HG03103 (cell line): ENCODE results near the gene DLG2.
"Not testable (repeated sequence)": the region's sequence is repeated elsewhere in the genome, so short reads cannot be mapped to it uniquely, and the experiment has no call there.

Experiments used
- ATAC-seq: cut with Tn5 transposase; IDR thresholded peaks from one replicate; pipeline ENCODE4 v1.9.1; 2021; ENCODE audit warnings: low read depth; ENCODE audit not compliant: unreplicated experiment

DLG2 gene

DNA sequence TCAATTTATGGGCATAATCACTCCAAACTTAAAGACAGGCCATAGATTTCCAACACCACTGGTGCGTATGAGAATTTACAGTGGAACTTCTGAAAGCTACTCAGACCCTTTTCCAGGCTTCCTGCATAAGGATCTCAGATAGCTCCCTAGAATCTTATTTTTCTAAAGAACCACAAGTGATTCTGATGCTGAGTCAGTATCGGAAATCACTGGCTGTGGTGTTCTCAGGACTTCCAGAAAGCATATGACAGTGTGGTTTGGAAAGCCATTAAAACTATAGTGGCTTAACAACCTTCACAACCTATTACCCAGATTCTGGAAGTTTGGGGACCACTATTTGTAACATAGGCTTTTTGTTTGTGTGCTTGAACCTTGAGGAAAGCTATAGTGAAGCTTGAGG is 756.0 kb downstream of the DLG2 start:
- ATAC-seq = no peak

DNA sequence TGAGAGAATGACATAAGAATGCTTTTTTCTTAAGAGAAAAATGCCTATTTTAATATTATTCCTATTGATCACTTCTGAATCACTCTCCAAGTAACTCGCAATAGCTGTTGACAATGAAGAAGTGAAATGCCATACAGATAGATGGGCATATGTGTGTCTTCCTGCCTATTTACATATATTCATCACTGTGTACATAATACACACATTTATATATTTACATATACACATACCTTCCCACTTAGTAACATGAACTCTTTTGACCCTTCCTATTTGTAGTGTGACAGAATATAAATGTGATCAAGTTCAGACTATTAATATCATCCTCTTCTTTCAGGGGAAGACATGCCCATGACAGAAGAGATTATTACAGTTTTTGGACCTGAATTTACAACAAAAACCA is 756.7 kb downstream of the DLG2 start:
- ATAC-seq = no peak

DNA sequence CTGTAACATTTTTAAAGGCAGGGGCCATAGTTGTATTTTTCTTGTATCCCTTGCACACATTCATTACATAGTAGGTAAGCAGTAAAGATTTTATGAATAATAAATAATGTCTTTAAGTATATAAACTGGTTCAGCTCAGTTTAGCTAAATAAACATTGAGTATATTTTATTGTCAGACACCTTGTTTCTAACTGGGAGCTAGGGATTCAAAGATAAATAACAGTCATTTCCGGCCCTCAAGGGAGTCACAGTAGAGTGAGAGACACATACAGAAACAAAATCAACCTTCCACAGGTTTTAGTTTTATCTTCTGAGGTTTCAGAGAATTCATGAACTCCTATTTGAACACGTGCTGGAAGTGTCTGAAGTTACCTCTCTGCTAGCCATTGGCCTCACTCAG is 760.2 kb downstream of the DLG2 start:
- ATAC-seq = no peak

DNA sequence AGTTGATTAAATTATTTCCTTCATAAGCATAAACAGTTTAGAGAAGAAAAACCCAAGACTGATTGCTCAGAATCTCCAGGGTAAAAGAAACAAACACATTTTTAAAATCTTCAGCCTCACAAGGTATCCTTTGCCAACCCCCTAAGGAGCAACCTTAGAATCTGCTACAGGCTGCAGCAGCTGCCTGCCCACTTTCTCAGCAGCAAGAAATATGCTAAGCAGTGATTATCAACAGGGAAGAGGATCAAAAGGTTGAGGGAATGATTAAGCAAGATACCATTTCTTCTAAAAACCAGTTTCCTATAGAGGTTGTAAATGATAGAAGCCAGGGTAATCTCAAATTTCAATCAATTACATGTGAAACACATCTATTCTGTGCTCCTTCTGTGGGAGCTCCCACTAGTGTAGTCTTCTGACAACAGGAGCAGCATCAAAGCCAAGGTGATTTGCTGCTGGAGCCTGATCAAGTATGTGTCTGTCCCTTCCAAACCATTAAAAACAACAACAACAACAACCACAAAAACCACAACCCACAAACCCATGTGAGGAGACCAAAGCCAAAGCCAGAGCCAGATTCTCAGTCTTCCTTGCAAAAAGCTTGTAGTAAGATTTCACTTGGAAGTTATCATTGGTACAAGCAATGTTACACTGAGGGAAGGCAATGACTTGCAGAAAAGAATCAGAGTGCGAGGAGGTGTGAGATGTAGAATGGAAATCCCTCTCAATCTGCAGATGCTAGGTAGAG is 761.2 kb downstream of the DLG2 start:
- no peak for ATAC-seq

DNA sequence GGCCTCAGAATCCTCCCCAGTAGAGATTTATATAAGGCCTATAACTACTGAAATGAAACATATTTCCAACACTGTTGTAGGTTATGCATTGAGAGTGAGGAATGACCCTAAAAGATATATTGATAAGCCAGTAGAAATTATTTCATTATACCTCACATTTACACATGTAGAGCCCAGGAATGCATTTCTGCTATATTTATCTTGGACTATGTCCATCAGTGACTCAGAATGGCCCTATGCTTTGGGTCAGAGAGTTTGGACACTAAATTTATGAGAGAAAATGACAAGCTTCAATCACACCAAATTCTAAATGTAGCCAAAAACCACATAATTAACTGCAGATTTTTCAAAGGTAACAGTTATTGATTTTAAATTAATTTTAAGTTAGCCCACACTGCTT is 761.9 kb downstream of the DLG2 start:
- no peak for ATAC-seq

DNA sequence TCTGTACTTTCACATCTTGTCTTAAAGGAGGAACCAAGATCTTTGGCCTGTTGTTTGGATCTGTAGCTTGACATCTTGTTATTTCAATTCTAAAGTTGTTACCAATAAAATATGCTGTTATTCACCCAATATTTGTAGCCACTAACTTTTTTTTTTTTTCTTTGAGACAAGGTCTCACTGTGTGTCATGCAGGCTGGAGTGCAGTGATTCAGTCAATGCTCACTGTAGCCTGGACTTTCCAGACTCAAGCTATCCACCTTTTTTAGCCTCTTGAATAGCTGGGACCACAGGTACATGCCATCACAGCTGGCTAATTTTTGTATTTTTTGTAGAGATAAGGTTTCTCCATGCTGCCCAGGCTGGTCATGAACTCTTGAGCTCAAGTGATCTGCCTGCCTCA is 769.4 kb downstream of the DLG2 start:
- no peak for ATAC-seq

DNA sequence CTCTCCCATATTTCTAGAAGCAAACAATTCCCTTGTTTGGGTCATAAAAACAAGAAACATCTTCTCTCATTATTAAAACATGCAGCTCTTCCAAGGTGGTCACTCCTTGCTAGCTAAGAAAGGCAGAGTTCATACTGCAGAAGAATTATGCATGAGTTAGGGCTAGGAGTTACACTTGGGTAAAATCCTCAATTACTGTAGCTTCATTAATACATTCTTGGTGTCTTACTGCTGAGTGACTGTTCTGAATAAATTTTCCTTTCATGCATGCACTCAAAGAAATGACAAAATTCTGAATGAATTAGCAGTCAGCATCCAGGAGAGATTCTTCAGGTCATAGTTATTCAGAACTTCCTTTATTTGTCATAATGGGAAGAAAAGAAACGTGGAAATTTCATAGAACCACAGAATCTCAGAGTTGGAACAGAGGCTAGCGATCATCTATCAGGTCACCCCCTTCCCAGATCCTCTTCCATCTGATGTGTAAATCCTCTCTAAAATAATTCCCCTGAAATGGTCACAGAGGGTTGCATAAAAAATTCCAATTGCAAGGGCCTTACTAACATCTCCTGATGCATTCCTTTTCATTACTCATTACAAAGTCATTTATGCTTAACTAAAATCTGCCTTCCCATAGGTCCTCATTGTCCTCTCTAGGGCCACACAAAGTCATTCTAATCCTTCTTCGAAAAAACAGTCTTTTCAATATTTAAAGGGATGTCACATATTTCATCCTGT is 771.5 kb downstream of the DLG2 start:
- no peak for ATAC-seq

DNA sequence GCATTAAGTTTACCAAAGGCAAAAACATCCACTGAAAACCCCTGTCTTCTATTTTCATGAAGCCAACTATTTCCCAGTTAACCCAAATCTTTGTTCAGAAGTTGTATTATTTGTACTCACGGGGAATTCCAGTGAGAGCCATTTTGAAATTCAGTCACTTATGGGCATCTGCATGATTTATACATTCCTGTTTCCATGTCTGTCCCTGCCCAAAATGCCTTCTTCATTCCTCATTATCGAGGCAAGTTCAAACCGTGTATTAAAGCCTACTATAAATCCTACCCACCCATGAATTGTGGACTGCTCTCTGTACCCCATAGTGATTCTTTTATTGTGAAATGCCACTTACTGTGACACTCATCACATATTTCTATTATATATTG is 772.7 kb downstream of the DLG2 start:
- ATAC-seq = no peak

DNA sequence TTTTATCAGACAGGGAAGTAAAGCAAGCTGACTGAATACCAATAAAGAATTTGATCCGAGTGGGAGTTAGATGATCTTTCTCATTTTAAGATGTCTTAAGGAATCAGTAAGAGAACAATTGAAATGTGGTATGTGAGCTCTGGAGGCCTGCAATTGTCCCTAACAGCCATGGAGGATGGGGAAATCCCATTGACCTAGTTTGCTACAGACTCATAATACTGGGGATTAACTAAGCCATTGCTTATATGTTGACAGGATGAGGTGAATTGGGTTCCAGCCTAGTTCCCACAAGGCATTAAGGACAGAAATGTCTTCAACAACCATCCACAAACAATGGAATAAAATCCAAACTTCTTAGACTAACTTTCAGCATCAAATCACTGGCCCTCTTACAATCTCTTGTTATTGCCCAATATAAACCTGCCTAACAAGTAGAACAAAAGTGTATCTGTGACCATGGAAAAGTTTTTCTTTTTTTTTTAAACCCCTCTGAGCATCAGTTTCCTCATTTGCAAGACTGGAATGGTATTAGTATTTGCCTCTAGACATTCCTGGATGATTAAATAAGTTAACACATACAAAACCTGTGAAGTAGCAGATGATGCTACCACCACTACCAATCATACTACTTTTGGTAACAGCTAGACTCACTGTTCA is 773.2 kb downstream of the DLG2 start:
- no peak for ATAC-seq

DNA sequence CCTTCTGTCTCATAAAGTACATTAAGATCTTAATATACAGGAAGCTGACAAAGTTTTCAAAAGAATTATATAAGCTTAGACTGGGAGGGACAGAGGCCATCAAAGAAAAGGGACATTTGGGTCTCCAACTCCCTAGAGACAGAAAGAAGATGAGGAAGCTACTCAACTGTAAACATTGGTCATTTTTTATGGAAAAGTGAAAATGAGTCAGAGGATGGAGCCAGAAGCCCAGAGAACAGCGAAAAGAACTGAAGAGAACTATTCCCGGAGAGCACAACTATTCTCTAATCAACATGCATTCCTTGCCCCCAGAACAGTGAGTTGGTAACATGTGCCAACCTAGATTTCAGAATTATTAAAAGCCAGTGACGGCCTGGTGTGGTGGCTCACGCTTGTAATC is 779.3 kb downstream of the DLG2 start:
- no peak for ATAC-seq

DNA sequence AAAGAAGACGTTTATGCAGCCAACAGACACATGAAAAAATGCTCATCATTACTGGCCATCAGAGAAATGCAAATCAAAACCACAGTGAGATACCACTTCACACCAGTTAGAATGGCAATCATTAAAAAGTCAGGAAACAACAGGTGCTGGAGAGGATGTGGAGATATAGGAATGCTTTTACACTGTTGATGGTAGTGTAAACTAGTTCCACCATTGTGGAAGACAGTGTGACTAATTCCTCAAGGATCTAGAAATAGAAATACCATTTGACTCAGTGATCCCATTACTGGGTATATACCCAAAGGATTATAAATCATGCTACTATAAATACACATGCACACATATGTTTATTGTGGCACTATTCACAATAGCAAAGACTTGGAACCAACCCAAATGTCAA is 786.9 kb downstream of the DLG2 start:
- ATAC-seq = not testable (repeated sequence)

DNA sequence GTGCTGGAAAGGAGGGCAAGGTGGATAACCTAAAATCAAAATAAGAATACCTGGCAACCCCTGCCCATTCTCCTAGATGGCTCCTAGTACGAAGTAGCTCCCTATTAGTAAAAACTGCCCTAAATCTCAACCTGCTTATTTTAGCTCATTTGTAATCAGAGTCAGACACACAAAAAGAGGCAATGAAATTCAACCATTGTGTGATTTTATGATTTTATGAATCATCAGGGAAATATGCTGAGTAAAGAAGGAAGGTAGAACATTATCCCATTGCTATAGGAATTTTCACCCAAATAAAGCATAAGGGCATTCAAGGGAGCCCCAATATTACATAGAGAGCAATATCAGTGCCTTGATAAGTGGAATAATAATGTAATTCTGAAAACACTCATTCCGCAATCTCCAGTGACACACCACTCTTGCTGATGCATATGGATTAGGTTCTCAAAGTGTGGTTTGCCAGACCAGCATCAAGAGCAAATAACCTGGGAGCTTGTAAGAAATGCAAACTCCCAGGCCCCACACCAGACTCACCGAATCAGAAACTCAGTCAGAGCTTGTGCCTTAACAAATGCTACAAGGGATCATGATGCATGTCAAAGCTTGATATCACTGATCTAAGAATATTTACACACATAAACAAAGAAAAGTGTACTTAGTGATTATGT is 789.6 kb downstream of the DLG2 start:
- ATAC-seq = no peak

DNA sequence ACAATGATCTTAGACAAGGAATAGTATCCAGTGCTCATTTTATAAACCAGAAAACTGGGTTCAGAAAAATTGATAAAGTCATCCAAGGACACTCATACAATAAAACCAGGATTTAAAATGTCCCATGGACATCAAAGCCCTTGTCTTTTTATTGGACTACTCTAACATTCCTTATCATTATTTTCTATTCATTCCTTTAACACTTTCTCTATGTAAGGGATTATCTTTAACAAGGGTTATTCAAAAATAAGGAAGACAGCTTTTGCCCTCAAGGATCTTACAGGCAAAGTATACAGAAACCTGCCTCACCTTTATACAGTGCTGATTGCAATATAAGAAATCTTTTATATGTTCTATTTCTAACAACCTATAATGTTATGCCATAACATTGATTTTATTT is 790.8 kb downstream of the DLG2 start:
- no peak for ATAC-seq

DNA sequence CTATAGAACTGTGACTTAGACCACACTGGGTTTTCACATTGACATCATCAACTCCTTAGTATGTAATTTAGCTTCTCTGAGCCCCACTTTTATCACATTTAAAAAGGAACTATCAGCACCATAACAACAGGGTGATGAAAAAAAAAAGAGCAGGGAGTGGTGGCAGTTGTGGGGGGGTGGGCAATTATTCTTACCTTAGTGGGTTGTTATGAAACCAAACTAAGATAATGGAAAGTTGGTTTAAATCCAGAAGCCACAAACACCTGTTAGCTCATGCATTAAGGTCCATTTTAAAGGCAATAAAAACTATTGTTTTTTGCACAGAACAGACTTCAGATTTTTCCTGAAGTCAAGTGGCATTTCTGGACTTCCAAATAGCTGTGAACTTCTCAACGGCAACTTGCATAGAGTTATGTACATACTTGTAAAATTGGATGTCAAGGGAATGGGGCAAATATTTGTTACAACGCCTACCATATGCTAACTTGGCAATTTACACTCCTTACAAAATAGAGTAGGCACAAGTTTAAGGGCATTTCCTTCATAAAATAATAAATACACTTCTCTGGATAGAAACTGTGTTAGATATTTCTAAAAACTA is 793.6 kb downstream of the DLG2 start:
- no peak for ATAC-seq

DNA sequence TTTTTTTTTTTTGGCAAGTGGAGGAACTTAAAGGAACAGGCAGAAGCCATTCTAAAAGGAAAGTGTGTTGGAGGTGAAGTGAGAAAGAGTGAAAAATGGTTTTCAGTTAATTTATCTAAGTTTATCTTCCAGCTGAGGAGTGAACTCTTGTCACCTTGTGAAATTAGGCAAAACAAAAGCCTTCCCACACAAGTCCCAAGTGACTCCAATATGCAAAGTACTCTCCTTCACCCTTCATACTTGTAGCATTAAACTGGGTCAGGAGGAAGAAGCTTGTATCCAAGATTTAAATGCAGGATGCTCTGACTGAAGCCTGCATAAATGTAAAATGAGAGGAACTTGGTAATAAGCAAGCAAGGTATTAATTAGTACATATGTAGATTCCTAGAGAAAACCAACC is 796.8 kb downstream of the DLG2 start:
- ATAC-seq = no peak

DNA sequence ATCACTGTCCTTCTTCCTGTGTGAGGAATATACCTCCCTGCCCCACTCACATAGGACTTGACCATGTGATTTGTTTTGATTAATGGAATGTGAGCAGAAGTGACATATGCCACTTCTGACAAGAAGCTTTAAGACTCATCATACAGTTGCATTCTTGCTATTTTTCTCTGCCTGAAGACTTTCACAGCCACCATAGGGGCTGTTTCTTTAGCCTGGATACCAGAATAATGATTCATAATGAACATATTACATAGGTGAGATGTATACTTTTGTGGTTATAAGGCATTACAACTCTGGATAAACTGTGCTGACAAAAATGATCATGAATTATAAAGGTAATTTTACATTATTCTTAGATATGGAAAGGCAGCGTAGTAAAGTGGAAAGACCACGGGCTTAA is 798.0 kb downstream of the DLG2 start:
- ATAC-seq = no peak

DNA sequence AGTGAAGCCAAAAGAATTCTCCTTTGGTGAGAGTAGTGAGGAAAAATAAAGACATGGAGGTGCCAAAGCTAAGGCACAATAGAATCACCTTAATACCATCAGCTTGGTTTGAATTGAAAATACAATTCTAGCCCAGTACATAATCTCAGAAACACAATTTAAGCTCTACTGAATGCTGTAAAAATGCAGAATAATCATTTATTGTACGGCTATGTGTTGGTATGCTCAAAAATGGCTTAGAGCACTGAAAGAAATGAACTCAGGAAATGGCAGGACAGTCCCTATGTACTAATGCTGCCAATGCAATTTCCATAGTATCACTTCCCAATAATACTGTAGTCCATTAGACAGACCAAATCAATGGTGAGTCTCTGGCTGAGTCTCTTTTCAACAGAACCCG is 798.5 kb downstream of the DLG2 start:
- ATAC-seq = no peak

DNA sequence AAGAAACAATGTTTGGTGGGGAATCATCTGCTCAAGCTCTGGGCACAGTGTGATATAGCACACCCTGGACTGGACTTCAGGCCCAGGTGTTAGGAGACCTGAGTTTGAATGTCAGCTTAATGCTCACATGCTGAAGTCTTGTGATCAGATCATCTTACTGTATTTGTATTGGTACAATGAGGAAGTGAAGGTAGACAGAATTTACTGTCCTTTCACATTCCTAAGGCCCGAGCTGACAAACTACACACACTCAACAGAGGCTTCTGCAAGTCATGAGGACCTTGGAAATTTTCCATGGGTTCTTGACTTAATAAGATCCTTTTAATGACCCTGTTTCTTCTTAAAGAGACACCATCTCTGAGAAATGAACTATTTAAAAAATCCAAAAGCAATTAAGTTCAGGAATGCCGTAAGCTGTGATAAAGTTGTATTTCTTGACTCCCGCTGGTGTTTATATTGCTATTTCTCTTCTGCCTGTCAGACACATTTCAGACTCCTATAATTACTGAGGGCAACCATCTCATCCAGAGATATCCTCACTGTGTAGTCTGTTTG is 802.0 kb downstream of the DLG2 start:
- ATAC-seq = no peak

DNA sequence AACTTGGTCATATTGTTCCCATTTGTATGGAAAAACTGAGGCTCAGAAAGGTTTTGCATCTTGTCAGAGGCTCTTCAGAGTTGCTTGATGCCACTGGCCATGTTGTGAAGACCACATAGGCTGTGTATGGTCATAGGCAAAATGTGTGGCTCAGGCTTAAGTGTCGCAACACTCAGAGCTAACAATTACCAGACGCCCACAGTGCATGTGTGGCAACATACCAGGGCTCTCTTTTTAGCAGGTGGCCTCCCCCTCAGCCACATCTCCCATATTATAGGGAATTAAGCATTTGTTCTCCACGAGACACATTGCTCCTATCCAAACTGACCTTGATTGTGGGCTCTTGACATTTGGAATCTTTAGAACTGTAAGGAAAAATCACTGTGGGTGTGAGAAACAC is 802.5 kb downstream of the DLG2 start:
- ATAC-seq = no peak

DNA sequence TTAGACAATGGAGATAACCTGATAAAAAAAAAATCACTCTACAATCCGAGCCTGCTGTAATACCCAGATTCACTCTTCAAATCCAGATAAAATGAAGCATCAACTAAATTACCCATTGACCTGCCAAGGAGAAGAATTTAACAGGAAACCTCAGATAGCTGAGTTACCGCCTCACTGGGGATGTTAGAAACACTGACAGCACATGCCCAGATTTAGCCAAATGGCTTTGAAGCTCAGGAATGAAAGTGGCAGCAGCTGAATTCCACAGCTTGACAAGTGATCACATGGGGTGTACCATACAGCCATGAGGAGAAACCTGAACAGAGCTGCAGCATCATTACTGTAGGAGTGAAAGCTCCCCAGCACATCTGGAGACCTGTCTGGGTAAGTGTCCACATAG is 807.6 kb downstream of the DLG2 start:
- ATAC-seq = no peak

DNA sequence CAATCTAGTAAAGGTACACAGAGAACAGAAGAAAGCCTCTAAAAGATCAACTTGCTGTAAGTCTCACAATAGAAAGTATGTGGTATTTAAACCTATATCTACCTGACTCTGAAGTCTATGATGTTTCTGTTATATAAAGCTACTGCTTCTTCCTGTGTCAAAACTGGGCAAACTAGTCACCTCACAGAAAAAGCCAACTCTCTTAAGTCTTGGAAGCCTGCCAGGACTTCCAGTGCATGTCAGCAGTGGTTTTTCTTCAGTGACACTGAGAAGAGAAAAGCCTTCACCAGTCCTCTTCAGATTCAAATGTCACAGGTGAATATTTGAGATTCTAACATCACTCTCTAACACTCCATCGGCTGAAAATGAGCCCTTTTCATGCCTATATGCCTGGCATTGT is 808.0 kb downstream of the DLG2 start:
- no peak for ATAC-seq
